HL-60 (cell line): Measurements from ENCODE around the gene SLC9A3.

ENCODE experiments used
- CTCF ChIP-seq: IDR thresholded peaks from one replicate; pipeline ENCODE4 v1.5.1; 2011; ENCODE audit warnings: low read length, control low read depth, inconsistent platforms; ENCODE audit not compliant: insufficient read depth
- REST ChIP-seq: IDR thresholded peaks from 2 replicates; pipeline ENCODE4 v1.6.1; 2012; ENCODE audit warnings: low read depth; ENCODE audit not compliant: insufficient replicate concordance

GRCh38 chr5:482021-482420 is 42.2 kb downstream of the SLC9A3 start:
- TF ChIP-seq REST: no peak
- no peak for TF ChIP-seq CTCF
